Astrocyte (in vitro differentiated cells and primary cell): ENCODE measurements around the gene IP6K3. TPM values are rescaled to one million over a fixed set of nuclear protein-coding genes. Genes with fewer than 3 reads are reported as not detected.

Experiments
- DNase-seq: peaks from one replicate; pipeline ENCODE4 v3.0.0-alpha.2; 2010; ENCODE audit warnings: low read depth
- FAIRE-seq: peaks from 2 replicates; lab custom pipeline; 2011; peaks lifted over from hg19 to GRCh38; lab: Jason Lieb, UNC
- H2AFZ ChIP-seq: 2 replicates; pipeline ENCODE4 v1.6.0; 2012; ENCODE audit warnings: low read depth, low read length, inconsistent platforms
- H3K27ac ChIP-seq: 2 replicates; pipeline ENCODE4 v1.5.1; 2011; ENCODE audit warnings: low read depth, low read length, inconsistent platforms
- H3K27me3 ChIP-seq: 2 replicates; pipeline ENCODE4 v1.6.0; 2011; ENCODE audit warnings: low read length, inconsistent platforms; ENCODE audit not compliant: insufficient read depth
- H3K36me3 ChIP-seq: 2 replicates; pipeline ENCODE4 v1.5.1; 2011; ENCODE audit warnings: low read length, inconsistent platforms; ENCODE audit not compliant: insufficient read depth
- H3K4me1 ChIP-seq: 2 replicates; pipeline ENCODE4 v1.5.1; 2011; ENCODE audit warnings: low read length, inconsistent platforms; ENCODE audit not compliant: insufficient read depth
- H3K4me2 ChIP-seq: 2 replicates; pipeline ENCODE4 v1.6.0; 2012; ENCODE audit warnings: low read length, inconsistent platforms
- H3K4me3 ChIP-seq: 2 replicates; pipeline ENCODE4 v1.5.1; 2011; ENCODE audit warnings: low read depth, mild to moderate bottlenecking, low read length, inconsistent platforms; ENCODE audit not compliant: insufficient read depth
- H3K79me2 ChIP-seq: 2 replicates; pipeline ENCODE4 v1.6.0; 2012; ENCODE audit warnings: mild to moderate bottlenecking, low read length, inconsistent platforms; ENCODE audit not compliant: insufficient read depth
- H3K9ac ChIP-seq: 2 replicates; pipeline ENCODE4 v1.6.0; 2012; ENCODE audit warnings: mild to moderate bottlenecking, low read length, inconsistent platforms
- H3K9me3 ChIP-seq: 2 replicates; pipeline ENCODE4 v1.5.1; 2012; ENCODE audit warnings: low read depth, mild to moderate bottlenecking, low read length, inconsistent platforms; ENCODE audit not compliant: insufficient read depth
- H4K20me1 ChIP-seq: 2 replicates; pipeline ENCODE4 v1.6.0; 2012; ENCODE audit warnings: low read length, inconsistent platforms; ENCODE audit not compliant: insufficient read depth
- H3K27ac Mint-ChIP-seq: one replicate; pipeline ENCODE4 v1.8.0; 2021; ENCODE audit warnings: mild to moderate bottlenecking, mixed read lengths; ENCODE audit not compliant: unreplicated experiment
- H3K27me3 Mint-ChIP-seq: one replicate; pipeline ENCODE4 v1.8.0; 2021; ENCODE audit warnings: low read depth, mixed read lengths; ENCODE audit not compliant: unreplicated experiment
- H3K36me3 Mint-ChIP-seq: one replicate; pipeline ENCODE4 v1.8.0; 2021; ENCODE audit warnings: low read depth, mixed read lengths; ENCODE audit not compliant: unreplicated experiment
- H3K4me1 Mint-ChIP-seq: one replicate; pipeline ENCODE4 v1.8.0; 2021; ENCODE audit warnings: low read depth, mixed read lengths; ENCODE audit not compliant: unreplicated experiment
- H3K4me3 Mint-ChIP-seq: one replicate; pipeline ENCODE4 v1.8.0; 2021; ENCODE audit warnings: mild to moderate bottlenecking, moderate library complexity, mixed read lengths; ENCODE audit not compliant: unreplicated experiment
- H3K9me3 Mint-ChIP-seq: one replicate; pipeline ENCODE4 v1.8.0; 2021; ENCODE audit warnings: mild to moderate bottlenecking, mixed read lengths; ENCODE audit not compliant: unreplicated experiment
- EZH2 ChIP-seq: IDR thresholded peaks from 2 replicates; pipeline ENCODE4 v1.6.1; 2012; ENCODE audit warnings: mild to moderate bottlenecking, low read length, inconsistent platforms; ENCODE audit not compliant: insufficient read depth
- total RNA-seq: library from RNA; stranded (reverse); gene quantifications from 2 replicates; pipeline ENCODE4 v1.2.1, GENCODE V29; 2021
- TF ChIP-seq, protein P1 (sequence below): IDR thresholded peaks from 2 replicates; pipeline ENCODE4 v1.5.1; 2011; ENCODE audit warnings: low read depth, mild to moderate bottlenecking, inconsistent platforms, low read length, moderate library complexity; ENCODE audit not compliant: insufficient read depth

The IP6K3 gene
- total RNA-seq, 1 donor from 2014 or later: 4.6 TPM

DNA sequence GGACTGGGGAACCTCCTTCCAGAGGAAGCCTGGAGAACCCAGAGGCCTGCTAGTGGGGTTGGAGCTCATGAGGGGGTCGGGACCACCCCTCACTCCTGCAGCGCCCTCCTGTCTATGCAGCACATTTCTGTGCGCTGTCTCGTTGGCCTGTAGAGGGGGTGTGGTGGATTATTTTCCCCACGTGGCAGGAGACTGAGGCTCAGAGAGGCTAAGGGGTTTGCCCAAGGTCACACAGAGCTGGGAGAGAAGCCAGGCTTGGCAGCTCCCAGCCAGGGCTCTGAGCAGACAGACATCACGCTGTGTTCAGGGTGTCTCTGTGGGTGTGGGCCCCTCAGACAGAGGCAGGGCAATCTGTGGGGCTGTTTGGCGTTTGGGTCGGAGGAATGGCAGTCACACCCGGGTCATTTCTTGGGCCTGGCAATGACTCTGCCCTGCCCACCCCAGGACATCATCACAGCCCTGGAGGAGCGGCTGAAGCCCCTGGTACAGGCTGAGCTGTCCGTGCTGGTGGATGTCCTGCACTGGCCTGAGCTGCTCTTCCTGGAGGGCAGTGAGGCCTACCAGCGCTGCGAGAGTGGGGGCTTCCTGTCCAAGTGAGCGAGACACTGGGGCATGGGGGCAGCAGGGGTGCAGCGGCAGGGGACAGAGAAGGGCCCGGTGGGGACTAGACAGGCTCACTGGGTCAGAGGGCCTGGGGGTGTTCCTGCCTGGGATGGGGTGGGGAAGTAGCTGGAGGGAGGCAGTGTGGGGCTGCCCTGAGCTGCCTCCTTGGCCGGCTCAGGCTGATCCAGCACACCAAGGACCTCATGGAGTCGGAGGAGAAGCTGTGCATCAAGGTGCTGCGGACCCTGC, 62.9 kb downstream of the IP6K3 start:
- H3K4me3 Mint-ChIP-seq: no peak overlapping the region
- no peak for FAIRE-seq
- no peak overlapping the region for H3K27ac Mint-ChIP-seq
- H3K27ac ChIP-seq: no peak overlapping the region
- peaks cover 6% of the 10 kb centered on the region for H3K4me1 ChIP-seq
- H3K36me3 ChIP-seq: no peaks in the 10 kb centered on the region
- no peaks in the 10 kb centered on the region for H3K27me3 Mint-ChIP-seq
- H3K27me3 ChIP-seq: no peaks in the 10 kb centered on the region
- TF ChIP-seq EZH2: no peak
- TF ChIP-seq, protein P1, sequence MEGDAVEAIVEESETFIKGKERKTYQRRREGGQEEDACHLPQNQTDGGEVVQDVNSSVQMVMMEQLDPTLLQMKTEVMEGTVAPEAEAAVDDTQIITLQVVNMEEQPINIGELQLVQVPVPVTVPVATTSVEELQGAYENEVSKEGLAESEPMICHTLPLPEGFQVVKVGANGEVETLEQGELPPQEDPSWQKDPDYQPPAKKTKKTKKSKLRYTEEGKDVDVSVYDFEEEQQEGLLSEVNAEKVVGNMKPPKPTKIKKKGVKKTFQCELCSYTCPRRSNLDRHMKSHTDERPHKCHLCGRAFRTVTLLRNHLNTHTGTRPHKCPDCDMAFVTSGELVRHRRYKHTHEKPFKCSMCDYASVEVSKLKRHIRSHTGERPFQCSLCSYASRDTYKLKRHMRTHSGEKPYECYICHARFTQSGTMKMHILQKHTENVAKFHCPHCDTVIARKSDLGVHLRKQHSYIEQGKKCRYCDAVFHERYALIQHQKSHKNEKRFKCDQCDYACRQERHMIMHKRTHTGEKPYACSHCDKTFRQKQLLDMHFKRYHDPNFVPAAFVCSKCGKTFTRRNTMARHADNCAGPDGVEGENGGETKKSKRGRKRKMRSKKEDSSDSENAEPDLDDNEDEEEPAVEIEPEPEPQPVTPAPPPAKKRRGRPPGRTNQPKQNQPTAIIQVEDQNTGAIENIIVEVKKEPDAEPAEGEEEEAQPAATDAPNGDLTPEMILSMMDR: no peak
- no peaks in the 10 kb centered on the region for H3K4me1 Mint-ChIP-seq
- H4K20me1 ChIP-seq: no peaks in the 10 kb centered on the region
- DNase-seq: no peak
- no peaks in the 10 kb centered on the region for H3K79me2 ChIP-seq
- no peak overlapping the region for H3K4me3 ChIP-seq
- H3K4me2 ChIP-seq: no peak overlapping the region
- no peaks in the 10 kb centered on the region for H3K9me3 ChIP-seq
- no peaks in the 10 kb centered on the region for H3K9me3 Mint-ChIP-seq
- H3K36me3 Mint-ChIP-seq: peaks cover 24% of the 10 kb centered on the region
- H3K9ac ChIP-seq: no peak overlapping the region
- H2AFZ ChIP-seq: no peak overlapping the region

DNA sequence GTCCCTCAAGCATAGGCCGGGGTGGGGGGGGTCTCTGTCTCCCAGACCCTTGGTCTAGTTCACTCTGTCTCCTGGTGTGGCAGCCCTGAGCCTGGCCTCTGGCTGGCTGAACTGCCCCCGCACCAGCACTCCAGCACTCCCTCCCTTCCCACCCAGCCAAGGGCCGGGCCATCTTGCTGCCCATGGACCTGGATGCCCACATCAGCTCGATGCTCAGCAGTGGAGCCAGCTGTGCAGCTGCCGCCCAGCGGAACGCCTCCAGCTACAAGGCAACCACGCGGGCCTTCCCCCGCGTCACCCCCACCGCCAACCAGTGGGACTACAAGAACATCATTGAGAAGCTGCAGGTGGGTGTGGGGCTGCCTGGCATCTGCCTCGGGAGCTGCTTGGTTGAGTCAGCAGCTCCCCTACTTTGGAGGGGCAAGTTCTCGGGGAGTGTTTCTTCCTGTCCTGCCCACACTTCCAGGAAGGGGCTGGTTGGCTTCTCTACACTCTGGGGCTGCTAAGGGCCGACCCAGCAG, 63.6 kb downstream of the IP6K3 start:
- Histone ChIP-seq H3K4me3 (no peak overlapping the region), H3K4me2 (no peak overlapping the region), H3K79me2 (no peaks in the 10 kb centered on the region), H3K4me1 (peaks cover 6% of the 10 kb centered on the region), H4K20me1 (no peaks in the 10 kb centered on the region), H3K9me3 (no peaks in the 10 kb centered on the region), H3K27me3 (no peaks in the 10 kb centered on the region), H3K27ac (no peak overlapping the region), H2AFZ (no peak overlapping the region), H3K36me3 (no peaks in the 10 kb centered on the region), H3K9ac (no peak overlapping the region)
- H3K27me3 Mint-ChIP-seq: no peaks in the 10 kb centered on the region
- H3K9me3 Mint-ChIP-seq: no peaks in the 10 kb centered on the region
- no peak for TF ChIP-seq EZH2
- TF ChIP-seq, protein P1: no peak
- DNase-seq: no peak
- no peaks in the 10 kb centered on the region for H3K4me1 Mint-ChIP-seq
- peaks cover 27% of the 10 kb centered on the region for H3K36me3 Mint-ChIP-seq
- no peak overlapping the region for H3K27ac Mint-ChIP-seq
- no peak for FAIRE-seq
- H3K4me3 Mint-ChIP-seq: no peak overlapping the region

DNA sequence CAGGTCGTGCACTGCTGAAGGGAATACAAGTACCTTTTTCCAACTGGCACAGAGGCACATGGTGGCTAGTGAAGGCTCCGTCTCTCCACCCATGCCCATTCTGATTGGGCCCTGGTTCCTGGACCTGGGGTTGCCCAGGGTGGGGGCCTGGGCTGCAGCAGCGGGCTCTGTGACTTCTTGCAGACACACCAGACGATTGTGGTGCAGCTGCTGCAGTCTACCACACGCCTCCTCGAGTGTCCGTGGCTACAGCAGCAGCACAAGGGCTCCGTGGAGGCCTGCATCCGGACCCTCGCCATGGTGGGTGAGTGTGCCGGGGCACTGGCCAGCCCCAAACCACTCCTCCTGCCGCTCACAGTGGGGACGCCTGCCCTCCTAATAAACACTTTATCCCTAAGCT, 64.4 kb downstream of the IP6K3 start:
- H3K9me3 ChIP-seq: no peaks in the 10 kb centered on the region
- DNase-seq: no peak
- Mint-ChIP-seq H3K27me3 (no peaks in the 10 kb centered on the region), H3K27ac (no peak overlapping the region), H3K9me3 (no peaks in the 10 kb centered on the region), H3K4me3 (no peak overlapping the region), H3K36me3 (peaks cover 31% of the 10 kb centered on the region), H3K4me1 (no peaks in the 10 kb centered on the region)
- H3K36me3 ChIP-seq: no peaks in the 10 kb centered on the region
- H3K4me1 ChIP-seq: peaks cover 8% of the 10 kb centered on the region
- no peak for FAIRE-seq
- no peak overlapping the region for H2AFZ ChIP-seq
- H3K79me2 ChIP-seq: no peaks in the 10 kb centered on the region
- no peak for TF ChIP-seq EZH2
- TF ChIP-seq, protein P1: no peak
- no peak overlapping the region for H3K4me3 ChIP-seq
- H3K27me3 ChIP-seq: no peaks in the 10 kb centered on the region
- H3K4me2 ChIP-seq: no peak overlapping the region
- no peaks in the 10 kb centered on the region for H4K20me1 ChIP-seq
- no peak overlapping the region for H3K9ac ChIP-seq
- no peak overlapping the region for H3K27ac ChIP-seq
